ENCODE measurements around the gene FSIP1.

GRCh38 chr15:39581793-39582285, 200.8 kb downstream of the FSIP1 start:
- TF ChIP-seq ZNF165 (CRISPR knock-in tag; IDR thresholded peaks at IDR 0.05; ENCODE audit: borderline replicate concordance) = no peak
- no peak for TF ChIP-seq DACH1 (IDR thresholded peaks at IDR 0.05; ENCODE audit: partially characterized antibody)
- TF ChIP-seq RBBP5 (IDR thresholded peaks at IDR 0.05; ENCODE audit: borderline replicate concordance, insufficient read depth, low read length, poor library complexity, severe bottlenecking) = no peak
- no peak for TF ChIP-seq HMG20A (CRISPR knock-in tag; conservative IDR thresholded peaks at IDR 0.05)
- 0 out of 6 replicates have a peak, but pooled peaks of 2 of the 3 experiments have one; percentile 16 to 18 for TF ChIP-seq CTCF (IDR thresholded peaks at IDR 0.05 in 2 of 3, conservative IDR thresholded peaks at IDR 0.05 in 1 of 3; ENCODE audit: insufficient read depth in 2 of 3, low read depth in 1 of 3, low read length in 3 of 3)
- TF ChIP-seq FOXP4 (CRISPR knock-in tag; IDR thresholded peaks at IDR 0.05; ENCODE audit: borderline replicate concordance) = no peak
- no peak for TF ChIP-seq HDAC8 (tag; IDR thresholded peaks at IDR 0.05)
- TF ChIP-seq PHB2 (IDR thresholded peaks at IDR 0.05; ENCODE audit: low read depth) = no peak
- no peak for TF ChIP-seq ZBED1 (IDR thresholded peaks at IDR 0.05)
- TF ChIP-seq ARNT (IDR thresholded peaks at IDR 0.05) = no peak
- no peak for TF ChIP-seq IRF1 (CRISPR knock-in tag; IDR thresholded peaks at IDR 0.05; ENCODE audit: borderline replicate concordance)
- no peak for TF ChIP-seq BCLAF1 (IDR thresholded peaks at IDR 0.05; ENCODE audit: borderline replicate concordance in 1 of 2, control insufficient read depth in 1 of 2, low read depth in 2 of 2, low read length in 1 of 2)
- no peak for TF ChIP-seq REST (IDR thresholded peaks at IDR 0.05; ENCODE audit: borderline replicate concordance)
- no peak for TF ChIP-seq REST (CRISPR knock-in tag; IDR thresholded peaks at IDR 0.05; ENCODE audit: low read depth)
- TF ChIP-seq RFX1 (IDR thresholded peaks at IDR 0.05) = no peak

All from K562 (cell line).